Activated gamma-delta T cell treated with Interleukin-2 at 50 U/mL for 16 hours (primary cell): ENCODE results near the gene ZWINT.

Experiments
- DNase-seq: peaks from one replicate; pipeline ENCODE4 v3.0.0-alpha.2; 2020

The ZWINT gene

GRCh38 chr10:56360967-56361612 is at the start of gene ZWINT:
Gene ZWINT (minus strand): TSS chr10:56361259. CDS start chr10:56361236, 23 bp downstream.
- peak; percentile 87 for DNase-seq

- DNase-seq: no peak
These were observed 22.7 kb upstream of the ZWINT start for GRCh38 chr10:56383806-56384205.

GRCh38 chr10:56370217-56371113 is 9.4 kb upstream of the ZWINT start:
- DNase-seq: no peak

- DNase-seq: no peak
These were observed 484 bp downstream of the ZWINT start for GRCh38 chr10:56360583-56360966.

- no peak for DNase-seq
These were observed 1.2 kb downstream of the ZWINT start for GRCh38 chr10:56359837-56360236.

- DNase-seq: no peak
These were observed 4.0 kb downstream of the ZWINT start for GRCh38 chr10:56357018-56357417.

- no peak for DNase-seq
These were observed 9.0 kb downstream of the ZWINT start for GRCh38 chr10:56351909-56352630.

- DNase-seq: no peak
These were observed 11.4 kb downstream of the ZWINT start for GRCh38 chr10:56349611-56350010.

- DNase-seq: no peak
These were observed 13.0 kb downstream of the ZWINT start for GRCh38 chr10:56348101-56348500.

- DNase-seq: no peak
These were observed 14.1 kb downstream of the ZWINT start for GRCh38 chr10:56346845-56347415.

- no peak for DNase-seq
These were observed 19.4 kb downstream of the ZWINT start for GRCh38 chr10:56341612-56342011.

GRCh38 chr10:56329961-56330360 is 31.1 kb downstream of the ZWINT start:
- DNase-seq: no peak

- DNase-seq: no peak
These were observed 33.9 kb downstream of the ZWINT start for GRCh38 chr10:56327118-56327517.

GRCh38 chr10:56319386-56319785 is 41.7 kb downstream of the ZWINT start:
- DNase-seq: no peak

GRCh38 chr10:56318816-56319215 is 42.2 kb downstream of the ZWINT start:
- no peak for DNase-seq

- DNase-seq: no peak
These were observed 43.5 kb downstream of the ZWINT start for GRCh38 chr10:56317603-56318002.

GRCh38 chr10:56316603-56317002 is 44.5 kb downstream of the ZWINT start:
- no peak for DNase-seq
